K562 (cell line): Measurements from ENCODE around the gene FAM83D. TPM values are rescaled to one million over a fixed set of nuclear protein-coding genes. Genes with fewer than 3 reads are reported as not detected.

Experiments
- ARID1B ChIP-seq: fragments of 450-650 bp; IDR thresholded peaks from 2 replicates; pipeline ENCODE4 v1.6.1; 2016; ENCODE audit warnings: antibody characterized with exemption, mild to moderate bottlenecking, inconsistent platforms
- FOXP1 ChIP-seq: sonication (generic); formaldehyde crosslinking; IDR thresholded peaks from 2 replicates; pipeline ENCODE4 v1.8.0; 2022; ENCODE audit warnings: mild to moderate bottlenecking, missing genetic modification reagents
- HBP1 ChIP-seq: fragments of 450-650 bp; formaldehyde crosslinking; IDR thresholded peaks from 2 replicates; pipeline ENCODE4 v1.4.0; 2022; ENCODE audit warnings: missing genetic modification characterization
- HDAC2 ChIP-seq: fragments of 450-650 bp; IDR thresholded peaks from 2 replicates; pipeline ENCODE4 v1.6.1; 2016; ENCODE audit warnings: mild to moderate bottlenecking
- HMG20A ChIP-seq: fragments of 450-650 bp; formaldehyde crosslinking; conservative IDR thresholded peaks from 2 replicates; pipeline ENCODE4 v1.4.0; 2020; ENCODE audit warnings: mild to moderate bottlenecking, mixed read lengths
- MAZ ChIP-seq, 2 experiments: fragments of 450-650 bp in 1 of 2; sonication (generic) in 1 of 2; formaldehyde crosslinking; IDR thresholded peaks in 1 of 2; conservative IDR thresholded peaks in 1 of 2; 2 replicates each; pipeline versions ENCODE4 v1.4.0 to v1.5.0; 2020; ENCODE audit warnings: mild to moderate bottlenecking in 1 of 2, missing genetic modification reagents in 1 of 2
- NRF1 ChIP-seq, 2 experiments: fragments of 450-650 bp; IDR thresholded peaks in 1 of 2; conservative IDR thresholded peaks in 1 of 2; 2 replicates each; pipeline ENCODE4 v1.6.1; 2014; ENCODE audit warnings: mild to moderate bottlenecking in 2 of 2
- PBX2 ChIP-seq, 2 experiments: IDR thresholded peaks in 1 of 2; conservative IDR thresholded peaks in 1 of 2; 2 replicates each; pipeline ENCODE4 v1.6.1; 2016; ENCODE audit warnings: low read depth in 2 of 2, mild to moderate bottlenecking in 1 of 2, missing compliant biosample characterization in 1 of 2, missing genetic modification characterization in 1 of 2, moderate library complexity in 1 of 2
- PHF8 ChIP-seq: fragments of 200-600 bp; sonication (generic); IDR thresholded peaks from 2 replicates; pipeline ENCODE4 v1.6.1; 2012; ENCODE audit warnings: mixed run types, mild to moderate bottlenecking, inconsistent platforms, low read length, moderate library complexity, borderline replicate concordance
- POLR2H ChIP-seq: IDR thresholded peaks from 2 replicates; pipeline ENCODE4 v1.6.1; 2016; ENCODE audit warnings: missing genetic modification characterization, low read depth, mild to moderate bottlenecking, control low read depth, missing compliant biosample characterization, moderate library complexity
- SMARCE1 ChIP-seq: fragments of 450-650 bp; IDR thresholded peaks from 2 replicates; pipeline ENCODE4 v1.7.1; 2016; ENCODE audit warnings: mild to moderate bottlenecking
- SRSF1 ChIP-seq: fragments of 200-400 bp; formaldehyde crosslinking; IDR thresholded peaks from 2 replicates; pipeline ENCODE4 v1.6.1; 2017; ENCODE audit warnings: mild to moderate bottlenecking, low read depth, low read length, moderate library complexity
- ZBTB8A ChIP-seq: fragments of 450-650 bp; IDR thresholded peaks from 2 replicates; pipeline ENCODE4 v1.6.1; 2018; ENCODE audit warnings: mild to moderate bottlenecking, moderate library complexity; ENCODE audit not compliant: partially characterized antibody
- ZNF354B ChIP-seq: fragments of 250-450 bp; sonication (Bioruptor Pico); IDR thresholded peaks from 2 replicates; pipeline ENCODE4 v1.4.0; 2020
- polyA plus RNA-seq, 8 experiments: library from polyadenylated mRNA; depleted of rRNA in 4 of 8; stranded (reverse) in 5 of 8; unstranded in 3 of 8; fragments of >200 nt; fragmentation: Nextera tagmentation in 2 of 8; fragmentation: Illumina TruSeq in 1 of 8; extraction: Ambion mirVana in 2 of 8; extraction: Trizol in 1 of 8; gene quantifications; 2 replicates each; pipeline versions ENCODE4 v1.2.1 to v1.2.3, GENCODE V29; 2011 to 2014; ENCODE audit warnings: inconsistent platforms in 1 of 8, missing spikeins in 1 of 8
- total RNA-seq, 7 experiments: library from RNA; depleted of rRNA in 6 of 7; stranded (reverse); fragments of >200 nt in 6 of 7; fragmentation: Illumina TruSeq in 2 of 7; extraction: Trizol in 2 of 7; gene quantifications; 2 replicates each; pipeline versions ENCODE4 v1.2.1 to v1.2.3, GENCODE V29; 2011 to 2021; ENCODE audit warnings: low replicate concordance in 1 of 7
- TF ChIP-seq, protein P1 (sequence below): fragments of 250-450 bp; sonication (Bioruptor Pico); IDR thresholded peaks from 2 replicates; pipeline ENCODE4 v1.5.0; 2021; ENCODE audit warnings: mild to moderate bottlenecking, moderate library complexity
- TF ChIP-seq, protein P2 (sequence below): sonication (generic); formaldehyde crosslinking; IDR thresholded peaks from 2 replicates; pipeline ENCODE4 v1.8.1; 2023; ENCODE audit warnings: mild to moderate bottlenecking, missing genetic modification reagents
- TF ChIP-seq, protein P3 (sequence below): sonication (generic); formaldehyde crosslinking; IDR thresholded peaks from 2 replicates; pipeline ENCODE4 v1.8.0; 2022; ENCODE audit warnings: mild to moderate bottlenecking, missing genetic modification reagents

Gene FAM83D
- total and polyA plus RNA-seq, 9 of the 15 experiments (the other 6 are each of a cell fraction or from before 2014, with no cell fraction given): 8.2 to 66.1 (median 43.5) TPM

- TF ChIP-seq PBX2 (CRISPR knock-in tag; IDR thresholded peaks at IDR 0.05; ENCODE audit: low read depth): no peak
- TF ChIP-seq PBX2 (tag; conservative IDR thresholded peaks at IDR 0.05; ENCODE audit: low read depth): peak; percentile 84
- 0 out of 2 replicates have a peak, but pooled peaks have one; percentile 24 for TF ChIP-seq FOXP1
- TF ChIP-seq ARID1B: peak; percentile 99
- peak; percentile 93 for TF ChIP-seq SMARCE1
- TF ChIP-seq PHF8: no peak
- TF ChIP-seq HBP1: peak; percentile 65; the same call in 1 of the 2 replicates
- no peak for TF ChIP-seq HMG20A
- TF ChIP-seq NRF1 (conservative IDR thresholded peaks at IDR 0.05 in 1 of 2, IDR thresholded peaks at IDR 0.05 in 1 of 2): 0 out of 4 replicates have a peak, but pooled peaks of 1 of the 2 experiments have one; percentile 12
- no peak for TF ChIP-seq SRSF1
- TF ChIP-seq, protein P1, sequence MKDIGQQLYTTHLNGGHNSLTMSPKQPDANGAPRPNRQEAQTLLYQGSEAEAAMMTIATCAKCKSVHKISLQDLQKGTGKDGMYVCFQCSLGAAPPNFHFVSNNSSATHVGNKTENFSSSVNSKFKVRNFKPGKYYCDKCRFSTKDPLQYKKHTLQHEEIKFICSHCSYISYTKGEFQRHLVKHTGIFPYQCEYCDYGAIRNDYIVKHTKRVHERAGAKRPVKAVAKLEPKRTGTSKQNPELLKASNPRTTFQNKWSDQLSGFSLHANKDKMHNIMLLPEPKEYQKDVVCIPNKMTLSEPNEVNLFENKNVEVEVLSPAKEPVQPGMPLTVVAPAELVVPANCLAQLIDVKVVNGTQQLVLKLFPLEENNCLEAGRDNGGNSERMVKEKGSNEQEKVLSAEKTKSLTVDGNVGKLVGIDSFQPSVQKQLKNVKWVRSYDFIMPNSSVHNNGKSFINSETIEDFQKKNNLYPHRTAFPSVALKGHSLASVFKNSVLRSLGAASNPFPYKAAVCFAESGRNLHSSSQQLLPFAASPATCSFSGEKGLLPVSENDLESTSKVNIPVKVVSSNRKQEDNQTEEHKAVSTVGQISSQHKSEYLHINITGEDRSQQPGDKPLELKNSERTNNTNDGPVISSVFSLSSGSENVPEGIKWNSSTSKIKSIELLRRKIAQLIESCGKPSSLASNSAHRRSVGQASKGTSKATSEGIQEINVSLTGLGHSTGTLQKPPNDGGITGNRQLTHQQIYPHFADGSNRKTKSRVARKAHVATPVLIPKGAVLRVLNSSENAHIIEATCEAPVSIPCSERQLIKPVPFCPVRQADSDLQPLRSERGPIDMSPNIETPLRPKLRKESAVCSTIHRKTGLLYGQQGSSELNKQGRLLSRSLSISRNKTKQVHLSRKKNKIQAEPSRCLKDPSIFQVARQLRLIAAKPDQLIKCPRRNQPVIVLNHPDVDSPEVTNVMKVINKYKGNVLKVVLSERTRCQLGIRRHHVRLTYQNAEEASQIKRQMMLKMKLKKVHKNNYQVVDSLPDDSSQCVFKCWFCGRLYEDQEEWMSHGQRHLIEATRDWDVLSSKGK (CRISPR knock-in tag): no peak
- TF ChIP-seq, protein P2, sequence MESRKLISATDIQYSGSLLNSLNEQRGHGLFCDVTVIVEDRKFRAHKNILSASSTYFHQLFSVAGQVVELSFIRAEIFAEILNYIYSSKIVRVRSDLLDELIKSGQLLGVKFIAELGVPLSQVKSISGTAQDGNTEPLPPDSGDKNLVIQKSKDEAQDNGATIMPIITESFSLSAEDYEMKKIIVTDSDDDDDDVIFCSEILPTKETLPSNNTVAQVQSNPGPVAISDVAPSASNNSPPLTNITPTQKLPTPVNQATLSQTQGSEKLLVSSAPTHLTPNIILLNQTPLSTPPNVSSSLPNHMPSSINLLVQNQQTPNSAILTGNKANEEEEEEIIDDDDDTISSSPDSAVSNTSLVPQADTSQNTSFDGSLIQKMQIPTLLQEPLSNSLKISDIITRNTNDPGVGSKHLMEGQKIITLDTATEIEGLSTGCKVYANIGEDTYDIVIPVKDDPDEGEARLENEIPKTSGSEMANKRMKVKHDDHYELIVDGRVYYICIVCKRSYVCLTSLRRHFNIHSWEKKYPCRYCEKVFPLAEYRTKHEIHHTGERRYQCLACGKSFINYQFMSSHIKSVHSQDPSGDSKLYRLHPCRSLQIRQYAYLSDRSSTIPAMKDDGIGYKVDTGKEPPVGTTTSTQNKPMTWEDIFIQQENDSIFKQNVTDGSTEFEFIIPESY (CRISPR knock-in tag): peak; percentile 38; the same call in 1 of the 2 replicates
- peak; percentile 66 to 83; a peak in 3 of 4 replicates for TF ChIP-seq MAZ (CRISPR knock-in tag; conservative IDR thresholded peaks at IDR 0.05 in 1 of 2, IDR thresholded peaks at IDR 0.05 in 1 of 2)
- TF ChIP-seq ZBTB8A: no peak
- TF ChIP-seq HDAC2: peak; percentile 87
- TF ChIP-seq, protein P3, sequence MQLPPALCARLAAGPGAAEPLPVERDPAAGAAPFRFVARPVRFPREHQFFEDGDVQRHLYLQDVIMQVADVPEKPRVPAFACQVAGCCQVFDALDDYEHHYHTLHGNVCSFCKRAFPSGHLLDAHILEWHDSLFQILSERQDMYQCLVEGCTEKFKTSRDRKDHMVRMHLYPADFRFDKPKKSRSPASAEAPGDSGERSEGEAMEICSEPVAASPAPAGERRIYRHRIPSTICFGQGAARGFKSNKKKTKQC (CRISPR knock-in tag): no peak
- peak; percentile 40; the same call in 1 of the 2 replicates for TF ChIP-seq ZNF354B (CRISPR knock-in tag)
- no peak for TF ChIP-seq POLR2H (tag)
Measured at GRCh38 chr20:38947931-38948362, 21.7 kb downstream of the FAM83D start (continued).
